ENCODE measurements around the gene ST6GALNAC4.

- TF ChIP-seq CTCF (IDR thresholded peaks at IDR 0.05) (peak in 4 of 7 experiments; percentile 25 to 68 (median 50)), POLR2A (IDR thresholded peaks at IDR 0.05) (no peak), EP300 (IDR thresholded peaks at IDR 0.05) (no peak)
Measured at GRCh38 chr9:127955294-127956015, 38.6 kb upstream of the ST6GALNAC4 start.

All from stomach (tissue), 4 donors.